Right cardiac atrium (tissue), 5 donors: ENCODE measurements around the gene SLC1A7. TPM values are rescaled to one million over a fixed set of nuclear protein-coding genes. Genes with fewer than 3 reads are reported as not detected.

Experiments used
- ATAC-seq, 2 donors: fragments of 200-7000 bp; cut with Tn5 transposase; one replicate each; pipeline versions ENCODE4 v1.8.0 to v1.9.1; 2020; ENCODE audit warnings: moderate library complexity in 2 of 2, mild to moderate bottlenecking in 1 of 2
- DNase-seq, 3 donors: peaks; one replicate each; pipeline ENCODE4 v3.0.0-alpha.2; 2020
- H3K27ac ChIP-seq: one replicate; pipeline ENCODE4 v1.5.1; 2013; ENCODE audit warnings: mild to moderate bottlenecking, low read length, control low read depth, moderate library complexity
- H3K27me3 ChIP-seq: one replicate; pipeline ENCODE4 v1.6.1; 2013; ENCODE audit not compliant: control insufficient read depth, insufficient read depth
- H3K4me1 ChIP-seq: one replicate; pipeline ENCODE4 v1.6.1; 2013; ENCODE audit warnings: low read length; ENCODE audit not compliant: control insufficient read depth, insufficient read depth
- H3K4me3 ChIP-seq: one replicate; pipeline ENCODE4 v1.5.1; 2013; ENCODE audit warnings: low read length, control low read depth
- H3K9me3 ChIP-seq: one replicate; pipeline ENCODE4 v1.6.1; 2013; ENCODE audit warnings: low read length; ENCODE audit not compliant: control insufficient read depth
- WGBS: extraction: QIAGEN DNeasy Blood & Tissue Kit; methylation state at CpG from one replicate; pipeline ENCODE4 v1.1.7; 2013; 5-methylcytosine and 5-hydroxymethylcytosine counted together
- intact Hi-C, 4 donors: fragments of 100-400 bp; cut with DNase I; formaldehyde crosslinking; loops; one replicate each; pipeline versions ENCODE4 v1.11.0 to v1.14.0; 2022 to 2023
- polyA plus RNA-seq: library from polyadenylated mRNA; stranded (reverse); fragments of 200-250 nt; gene quantifications from one replicate; pipeline ENCODE4 v1.2.3, GENCODE V29; 2013
- total RNA-seq, 4 donors: library from RNA; stranded (reverse); fragmentation: NEBNext Ultra II Directional; extraction: Animal tissue kit (Norgen Biotek cat#: 25700); gene quantifications; one replicate each; pipeline ENCODE4 v1.2.1, GENCODE V29; 2021
- donor health status: healthy with polysubstance abuse.
- donor health status: DM: no; HTN: yes; CAD: no.
- donor health status: DM: no; HTN: no; CAD: no.
- donor health status: DM: no; HTN: yes; CAD: no; lungs with severe emphysema.
- donor health status: DM: yes; HTN: yes; CAD: no.

The SLC1A7 gene
- total and polyA plus RNA-seq, 5 donors: 0.57 to 1.8 (median 0.72) TPM

DNA sequence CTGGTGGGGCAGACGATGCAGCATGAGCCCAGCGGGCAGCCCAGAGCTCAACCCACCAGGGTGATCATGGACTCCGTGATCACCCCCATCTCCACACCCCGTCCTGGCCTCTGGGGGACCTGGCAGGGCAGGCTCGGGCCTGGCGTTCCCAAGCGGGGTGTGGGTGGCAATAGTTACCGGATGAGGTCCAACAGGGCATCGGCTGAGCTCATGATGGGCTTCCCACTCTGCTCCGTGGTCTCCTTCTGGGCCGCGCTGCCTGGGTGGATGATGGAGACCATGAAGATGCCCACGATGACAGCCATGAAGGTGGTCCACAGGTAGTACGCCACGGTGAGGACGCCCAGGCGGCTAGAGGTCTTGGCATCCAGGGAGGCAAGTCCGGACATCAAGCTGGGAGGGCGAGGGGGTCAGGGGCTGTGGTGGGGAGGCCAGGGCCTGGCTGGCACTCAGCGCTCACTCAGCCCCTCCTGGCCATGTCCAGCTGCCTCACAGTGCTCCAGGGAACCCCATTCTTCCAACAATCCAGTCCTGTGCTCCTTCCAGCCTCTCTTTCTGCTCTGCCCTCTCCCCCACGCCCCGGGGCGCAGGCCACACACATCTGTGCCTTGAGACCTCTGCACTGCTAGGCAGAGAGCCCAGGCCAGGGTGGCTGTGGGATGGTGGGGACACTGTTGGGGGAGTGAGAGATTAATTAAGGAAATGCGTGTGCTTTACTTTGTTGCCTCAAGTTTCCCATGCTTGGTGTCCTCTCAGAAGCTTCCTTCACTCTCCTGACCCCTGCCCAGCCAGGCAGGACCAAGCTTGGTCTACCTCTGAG lies 27.6 kb downstream of the SLC1A7 start:
- Histone ChIP-seq H3K27ac (no peak overlapping the region), H3K4me1 (no peaks in the 10 kb centered on the region), H3K9me3 (no peaks in the 10 kb centered on the region), H3K27me3 (no peaks in the 10 kb centered on the region), H3K4me3 (no peak overlapping the region)
- ATAC-seq: peak in 1 of 2 donors; percentile 5
- WGBS: 93% methylated on average over 24 of the region's 24 CpGs
- intact Hi-C loops: loop anchor here in 1 of 4 donors (10.0 kb wide), 1 partner anchor 60 kb away; no protein-coding TSS in a partner anchor
- peak in 2 of 3 donors; percentile 32 to 54 for DNase-seq

DNA sequence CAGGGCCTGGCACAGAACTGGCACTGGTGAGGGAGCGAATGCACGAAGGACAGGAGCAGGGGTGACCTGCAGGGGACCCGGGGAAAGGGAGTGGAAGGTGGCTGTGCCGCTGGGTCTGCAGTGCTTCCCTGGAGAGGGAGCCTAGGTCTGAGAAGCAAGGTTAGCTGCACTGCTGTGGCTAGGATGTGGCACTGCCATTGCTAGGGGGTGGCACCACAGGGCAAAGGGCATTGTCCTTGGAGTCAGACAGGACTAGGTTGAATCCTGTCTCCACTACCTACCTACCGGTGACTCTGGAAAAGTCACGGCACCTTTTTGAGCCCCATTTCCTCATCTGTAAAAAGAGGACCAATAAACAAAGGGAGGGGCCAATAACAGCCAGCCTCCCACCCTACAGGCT lies 28.3 kb downstream of the SLC1A7 start:
- Histone ChIP-seq H3K4me1 (no peaks in the 10 kb centered on the region), H3K4me3 (no peak overlapping the region), H3K27me3 (no peaks in the 10 kb centered on the region), H3K27ac (no peak overlapping the region), H3K9me3 (no peaks in the 10 kb centered on the region)
- WGBS: 95% methylated on average over 6 of the region's 6 CpGs
- no peak for DNase-seq
- intact Hi-C loops: loop anchor here in 1 of 4 donors (10.0 kb wide), 1 partner anchor 61 kb away; no protein-coding TSS in a partner anchor
- ATAC-seq: no peak

DNA sequence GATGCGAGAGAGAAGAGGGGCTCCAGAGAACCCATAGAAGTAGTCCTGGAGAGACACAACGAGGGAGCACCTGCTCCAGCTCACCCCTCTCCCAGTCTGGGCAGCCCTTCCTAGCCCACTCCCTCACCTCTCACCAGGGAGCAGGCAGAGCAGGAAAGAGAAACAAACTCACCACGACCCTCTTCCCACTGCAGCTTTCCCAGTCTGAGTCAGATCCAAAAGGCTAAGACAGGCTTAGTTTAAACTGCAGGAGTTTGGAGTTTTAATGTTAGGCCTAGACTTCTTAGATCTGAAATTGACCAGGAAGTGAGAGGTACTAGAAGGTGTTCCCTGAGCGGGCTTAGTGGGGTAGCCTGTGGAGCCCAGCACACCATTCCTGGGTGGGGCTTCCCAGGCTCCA lies 29.6 kb downstream of the SLC1A7 start:
- no peaks in the 10 kb centered on the region for H3K4me1 ChIP-seq
- no peaks in the 10 kb centered on the region for H3K9me3 ChIP-seq
- H3K27me3 ChIP-seq: no peaks in the 10 kb centered on the region
- intact Hi-C loops: loop anchor here in 1 of 4 donors (10.0 kb wide), 1 partner anchor 62 kb away; no protein-coding TSS in a partner anchor
- H3K4me3 ChIP-seq: no peak overlapping the region
- ATAC-seq (no peak), DNase-seq (peak in 1 of 3 donors; percentile 8)
- WGBS: 87% methylated on average over 4 of the region's 4 CpGs
- H3K27ac ChIP-seq: no peak overlapping the region

DNA sequence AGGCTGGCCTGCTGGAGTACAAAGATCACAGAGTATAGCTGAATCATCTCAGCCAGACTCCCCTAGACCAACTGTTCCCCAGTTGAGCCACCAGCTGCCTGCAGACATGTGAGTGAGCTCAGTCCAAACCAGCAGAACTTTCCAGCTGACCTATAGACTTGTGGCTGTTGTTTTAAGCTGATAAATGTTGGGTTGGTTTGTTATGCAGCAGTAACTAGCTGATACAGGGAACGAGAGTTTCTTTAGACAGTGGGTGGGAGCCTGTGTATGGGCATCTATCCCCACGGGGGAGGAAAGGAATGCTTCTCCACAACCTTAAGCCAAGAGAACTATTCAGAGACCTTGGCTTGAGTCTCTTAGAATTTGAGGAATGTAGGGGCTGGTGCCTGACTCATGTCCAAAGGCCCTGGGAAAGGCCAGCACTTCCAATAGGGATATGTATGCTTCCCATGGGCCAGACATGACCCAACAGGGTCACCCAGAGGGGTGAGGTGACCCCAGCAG lies 30.1 kb downstream of the SLC1A7 start:
- 69% methylated on average over 2 of the region's 2 CpGs for WGBS
- H3K27ac ChIP-seq: no peak overlapping the region
- H3K4me1 ChIP-seq: no peaks in the 10 kb centered on the region
- intact Hi-C loops: loop anchor here in 1 of 4 donors (10.0 kb wide), 1 partner anchor 62 kb away; no protein-coding TSS in a partner anchor
- ATAC-seq (no peak), DNase-seq (no peak)
- no peaks in the 10 kb centered on the region for H3K27me3 ChIP-seq
- H3K9me3 ChIP-seq: no peaks in the 10 kb centered on the region
- H3K4me3 ChIP-seq: no peak overlapping the region

DNA sequence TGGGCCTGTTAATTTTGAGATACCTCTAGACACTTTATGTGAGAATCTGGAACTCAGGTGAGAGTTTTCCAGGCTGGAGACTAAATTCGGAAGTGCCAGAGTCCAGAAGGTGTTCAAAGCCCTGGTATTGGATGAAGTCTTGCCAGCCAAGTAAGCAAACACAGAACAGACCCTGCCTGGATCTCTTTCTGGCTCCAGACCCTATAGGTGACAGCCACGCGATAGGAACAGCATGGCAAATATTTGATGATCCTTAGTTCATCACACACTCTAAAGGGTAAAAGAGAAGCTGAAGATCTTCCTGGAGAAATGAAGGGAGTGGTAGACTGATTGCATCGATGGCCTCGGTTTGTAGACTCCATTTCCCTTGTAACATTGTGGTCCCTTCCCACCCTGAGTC lies 30.7 kb downstream of the SLC1A7 start:
- WGBS: 75% methylated on average over 5 of the region's 5 CpGs
- Histone ChIP-seq H3K9me3 (no peaks in the 10 kb centered on the region), H3K4me1 (no peaks in the 10 kb centered on the region), H3K27ac (no peak overlapping the region), H3K4me3 (no peak overlapping the region), H3K27me3 (no peaks in the 10 kb centered on the region)
- ATAC-seq (no peak), DNase-seq (no peak)
- intact Hi-C loops: loop anchor here in 1 of 4 donors (10.0 kb wide), 1 partner anchor 63 kb away; no protein-coding TSS in a partner anchor

DNA sequence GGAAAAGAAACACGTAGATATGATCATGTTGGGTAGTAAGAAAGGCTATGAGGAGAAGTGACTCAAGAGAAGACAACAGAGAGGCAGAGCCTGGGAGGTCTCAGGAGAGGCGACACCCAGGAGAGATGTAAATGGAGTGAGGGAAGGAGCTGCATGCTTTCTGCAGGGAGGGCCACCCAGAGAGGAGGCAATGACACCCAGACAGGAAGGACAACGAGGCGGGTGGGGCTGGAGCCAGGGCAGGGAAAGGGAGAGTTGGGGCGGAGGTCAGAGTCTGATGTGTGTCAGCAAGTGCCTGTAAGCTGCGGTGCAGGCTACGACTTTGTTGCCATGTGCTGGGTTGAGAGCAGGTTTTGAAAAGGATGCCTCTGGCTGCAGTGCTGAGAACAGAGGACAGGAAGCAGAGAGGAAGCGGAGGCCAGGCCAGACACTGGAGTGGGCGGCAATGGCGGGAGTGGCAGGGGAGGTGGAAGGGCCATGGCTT lies 31.3 kb downstream of the SLC1A7 start:
- intact Hi-C loops: loop anchor here in 1 of 4 donors (10.0 kb wide), 1 partner anchor 64 kb away; no protein-coding TSS in a partner anchor
- WGBS: 61% methylated on average over 10 of the region's 10 CpGs
- no peak overlapping the region for H3K27ac ChIP-seq
- no peak overlapping the region for H3K4me3 ChIP-seq
- H3K9me3 ChIP-seq: no peaks in the 10 kb centered on the region
- ATAC-seq (no peak), DNase-seq (no peak)
- no peaks in the 10 kb centered on the region for H3K27me3 ChIP-seq
- no peaks in the 10 kb centered on the region for H3K4me1 ChIP-seq

DNA sequence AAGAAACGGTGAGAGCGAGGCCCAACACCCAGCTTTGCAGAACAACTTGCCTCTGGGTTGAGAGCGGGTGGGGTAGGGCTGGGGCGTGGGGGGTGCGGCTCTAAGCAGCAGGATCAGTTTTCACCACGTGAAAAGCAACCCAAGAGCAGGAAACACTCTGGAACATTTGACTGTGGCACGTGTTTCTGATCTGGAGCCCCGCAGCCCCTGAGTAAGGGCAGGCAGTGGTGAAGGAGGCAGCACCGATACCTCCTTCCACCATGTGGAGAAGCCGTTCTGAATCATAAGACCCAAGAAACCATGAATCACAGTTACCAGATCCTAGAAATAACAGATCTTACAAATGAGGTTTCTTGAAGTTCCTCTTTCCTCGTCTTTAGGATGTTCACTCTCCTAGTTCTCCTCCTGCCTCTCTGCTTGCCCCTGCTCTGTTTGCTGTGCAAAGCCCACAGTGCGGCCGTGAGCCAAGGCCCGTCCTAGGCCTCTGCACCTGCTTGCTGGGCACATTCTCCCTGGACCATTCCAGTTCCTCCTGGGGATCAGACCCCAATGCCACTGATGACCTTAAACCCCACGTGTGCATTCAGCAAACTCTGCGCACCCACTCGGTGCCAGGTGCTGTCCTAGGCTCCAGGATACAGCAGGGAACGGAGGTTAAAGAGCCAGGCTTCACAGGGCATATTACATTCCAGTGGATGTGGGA lies 31.9 kb downstream of the SLC1A7 start:
- H3K4me1 ChIP-seq: no peaks in the 10 kb centered on the region
- peak in 1 of 2 donors; percentile 15 for ATAC-seq
- no peak overlapping the region for H3K4me3 ChIP-seq
- no peak for DNase-seq
- no peak overlapping the region for H3K27ac ChIP-seq
- WGBS: 74% methylated on average over 18 of the region's 18 CpGs
- H3K27me3 ChIP-seq: no peaks in the 10 kb centered on the region
- intact Hi-C loops: loop anchor here in 1 of 4 donors (10.0 kb wide), 1 partner anchor 64 kb away; no protein-coding TSS in a partner anchor
- H3K9me3 ChIP-seq: no peaks in the 10 kb centered on the region

DNA sequence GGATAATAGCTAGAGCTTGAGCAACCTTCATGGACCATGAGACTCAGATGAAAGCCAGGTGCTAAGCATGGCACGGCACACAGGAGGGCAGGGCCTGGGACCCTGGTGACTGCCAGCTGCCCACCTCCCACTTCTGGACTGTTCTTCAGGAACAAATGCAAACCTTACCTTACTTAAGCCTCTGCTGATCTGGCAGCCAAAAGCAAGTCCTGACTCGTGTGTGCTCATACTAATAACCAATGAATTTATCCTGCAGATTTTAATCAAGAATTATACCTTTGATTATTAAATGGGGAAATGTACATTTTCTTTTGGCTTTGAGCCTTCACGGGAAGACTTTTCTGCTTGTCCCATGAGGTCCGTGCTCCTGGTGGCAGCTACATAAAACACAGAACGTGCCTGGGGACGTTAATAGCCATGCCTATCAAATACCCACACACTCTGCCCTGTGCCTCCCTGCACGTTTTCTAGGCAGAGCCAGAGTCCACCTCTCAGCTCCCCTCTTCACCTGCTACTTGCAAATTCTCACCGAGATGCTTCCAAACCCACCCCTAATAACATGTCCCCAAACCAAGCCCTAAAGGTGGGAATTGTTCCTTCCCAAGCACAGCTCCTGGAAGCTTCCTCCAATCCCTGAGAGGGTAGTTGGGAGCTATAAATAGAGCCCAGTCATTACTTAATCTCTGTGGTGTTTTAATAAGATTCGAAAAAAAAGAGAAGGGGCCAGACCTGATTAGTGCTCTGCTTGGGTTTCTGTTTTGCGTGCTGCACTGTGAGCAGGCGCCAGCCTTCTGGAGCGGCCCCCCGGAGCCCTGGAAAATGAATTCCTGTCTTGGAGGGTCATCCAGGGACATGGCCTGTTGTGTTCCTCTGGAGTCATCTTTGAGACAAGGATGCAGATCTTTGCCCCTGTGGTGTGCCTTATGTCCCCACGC lies 33.5 kb downstream of the SLC1A7 start:
- peak in 1 of 2 donors; percentile 26 for ATAC-seq
- 43% methylated on average over 14 of the region's 14 CpGs for WGBS
- no peak for DNase-seq
- intact Hi-C loops: no loop called here
- no peaks in the 10 kb centered on the region for H3K4me1 ChIP-seq
- no peaks in the 10 kb centered on the region for H3K27me3 ChIP-seq
- H3K9me3 ChIP-seq: no peaks in the 10 kb centered on the region
- H3K27ac ChIP-seq: no peak overlapping the region
- H3K4me3 ChIP-seq: no peak overlapping the region

DNA sequence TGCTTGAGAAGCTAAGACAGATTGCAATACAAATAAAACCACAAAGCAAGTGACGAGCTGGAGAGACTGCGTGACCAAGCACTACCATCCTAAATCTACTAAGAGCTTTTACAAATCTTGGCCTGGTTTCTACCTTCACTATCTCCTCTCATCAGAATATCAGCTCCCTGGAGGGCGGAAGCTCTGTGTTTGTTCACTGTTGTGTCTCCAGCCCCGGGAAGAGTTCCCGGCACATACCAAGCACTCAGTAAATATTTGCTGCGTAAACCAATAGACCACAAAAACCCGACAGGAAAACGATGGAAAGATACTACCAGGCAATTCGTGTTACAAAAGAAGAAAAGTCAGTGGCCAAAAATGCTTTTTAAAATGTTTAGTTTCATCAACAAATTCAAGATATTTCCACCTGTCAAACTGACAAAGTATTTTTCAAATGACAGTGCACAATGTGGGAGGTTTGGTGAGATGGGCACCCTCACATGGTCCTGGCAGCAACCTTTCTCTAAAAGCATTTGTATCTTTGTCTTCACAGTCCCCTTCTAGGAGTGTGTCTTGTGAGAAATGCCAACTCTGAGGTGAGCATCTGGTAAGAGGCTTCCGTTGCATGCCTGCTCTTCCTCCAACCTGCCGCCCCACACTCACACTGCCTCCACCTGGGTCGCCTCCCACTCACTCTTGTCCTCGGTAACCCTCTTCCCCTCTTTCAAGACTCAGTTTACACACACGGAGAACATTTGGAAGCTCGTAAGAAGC lies 34.7 kb downstream of the SLC1A7 start:
- no peaks in the 10 kb centered on the region for H3K27me3 ChIP-seq
- no peak overlapping the region for H3K4me3 ChIP-seq
- 70% methylated on average over 15 of the region's 15 CpGs for WGBS
- intact Hi-C loops: no loop called here
- no peak overlapping the region for H3K27ac ChIP-seq
- H3K4me1 ChIP-seq: no peaks in the 10 kb centered on the region
- ATAC-seq: no peak
- no peaks in the 10 kb centered on the region for H3K9me3 ChIP-seq
- DNase-seq: no peak
